ENCODE measurements around the gene ARHGAP27. TPM values are rescaled to one million over a fixed set of nuclear protein-coding genes. Genes with fewer than 3 reads are reported as not detected.
A peak's percentile ranks its signal among the peaks of the same experiment; 100 is the strongest.

Gene ARHGAP27
- total RNA-seq, 1 donor from 2014 or later = 15.1 TPM

DNA sequence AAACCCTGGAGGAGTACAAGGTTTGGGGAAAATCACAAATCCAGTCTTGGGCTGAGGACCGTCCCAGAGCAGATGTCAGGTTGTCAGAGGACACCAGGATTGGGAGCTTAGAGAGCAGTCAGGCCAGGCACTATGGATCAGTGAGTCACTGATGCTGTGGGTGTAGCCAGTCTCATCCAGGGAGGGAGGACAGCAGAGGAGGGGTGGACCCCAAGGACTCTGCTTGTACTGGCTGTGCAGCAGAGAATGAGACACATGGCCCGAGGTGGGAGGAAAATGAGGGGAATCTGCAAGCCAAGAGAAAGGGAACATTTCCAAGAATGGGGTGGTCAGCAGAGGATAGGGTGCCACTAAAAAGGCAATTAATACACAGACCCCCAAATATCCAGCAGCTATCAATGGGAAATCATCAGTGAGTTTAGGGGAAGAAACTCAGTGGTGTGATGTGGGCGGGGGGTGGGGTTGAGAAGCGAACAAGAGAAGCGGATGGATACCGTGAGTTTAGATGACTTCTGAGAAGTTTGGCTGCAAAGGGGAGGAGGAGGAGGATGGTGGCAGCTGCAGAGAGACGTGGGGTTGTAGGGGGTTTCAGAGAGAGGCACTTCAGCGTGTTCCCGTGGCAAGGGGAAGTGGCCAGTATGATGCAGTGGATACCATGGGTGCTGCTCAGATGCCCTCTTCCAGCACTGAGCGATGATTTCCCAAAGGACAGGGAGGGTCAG is 43.9 kb downstream of the ARHGAP27 start:
- H3K27me3 ChIP-seq (ENCODE audit: low read depth) = peaks cover 7% of the 10 kb centered on the region
- no peak overlapping the region for H3K27ac ChIP-seq (replicated peaks)
- intact Hi-C loops (cut with micrococcal nuclease) = loop anchor here (5.0 kb wide), 1 partner anchor 171 kb away; no protein-coding TSS in a partner anchor
- peaks cover 31% of the 10 kb centered on the region for H3K4me1 ChIP-seq
- DNase-seq = no peak
- peaks cover under 1% of the 10 kb centered on the region for H3K36me3 ChIP-seq
- no peak overlapping the region for H3K4me3 ChIP-seq
- no peaks in the 10 kb centered on the region for H3K9me3 ChIP-seq (replicated peaks)
- TF ChIP-seq, protein P1, sequence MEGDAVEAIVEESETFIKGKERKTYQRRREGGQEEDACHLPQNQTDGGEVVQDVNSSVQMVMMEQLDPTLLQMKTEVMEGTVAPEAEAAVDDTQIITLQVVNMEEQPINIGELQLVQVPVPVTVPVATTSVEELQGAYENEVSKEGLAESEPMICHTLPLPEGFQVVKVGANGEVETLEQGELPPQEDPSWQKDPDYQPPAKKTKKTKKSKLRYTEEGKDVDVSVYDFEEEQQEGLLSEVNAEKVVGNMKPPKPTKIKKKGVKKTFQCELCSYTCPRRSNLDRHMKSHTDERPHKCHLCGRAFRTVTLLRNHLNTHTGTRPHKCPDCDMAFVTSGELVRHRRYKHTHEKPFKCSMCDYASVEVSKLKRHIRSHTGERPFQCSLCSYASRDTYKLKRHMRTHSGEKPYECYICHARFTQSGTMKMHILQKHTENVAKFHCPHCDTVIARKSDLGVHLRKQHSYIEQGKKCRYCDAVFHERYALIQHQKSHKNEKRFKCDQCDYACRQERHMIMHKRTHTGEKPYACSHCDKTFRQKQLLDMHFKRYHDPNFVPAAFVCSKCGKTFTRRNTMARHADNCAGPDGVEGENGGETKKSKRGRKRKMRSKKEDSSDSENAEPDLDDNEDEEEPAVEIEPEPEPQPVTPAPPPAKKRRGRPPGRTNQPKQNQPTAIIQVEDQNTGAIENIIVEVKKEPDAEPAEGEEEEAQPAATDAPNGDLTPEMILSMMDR (IDR thresholded peaks at IDR 0.05; ENCODE audit: borderline replicate concordance) = no peak

- Histone ChIP-seq H3K4me3 (no peak overlapping the region), H3K36me3 (no peaks in the 10 kb centered on the region), H3K9me3 (replicated peaks) (no peaks in the 10 kb centered on the region), H3K27ac (replicated peaks) (no peak overlapping the region), H3K4me1 (peaks cover 31% of the 10 kb centered on the region), H3K27me3 (ENCODE audit: low read depth) (peaks cover 7% of the 10 kb centered on the region)
- intact Hi-C loops (cut with micrococcal nuclease) = loop anchor here (5.0 kb wide), 1 partner anchor 170 kb away; no protein-coding TSS in a partner anchor
- TF ChIP-seq, protein P1 (IDR thresholded peaks at IDR 0.05; ENCODE audit: borderline replicate concordance) = no peak
- DNase-seq = no peak
Observed at GRCh38 chr17:45387739-45388138, 44.9 kb downstream of the ARHGAP27 start.

DNA sequence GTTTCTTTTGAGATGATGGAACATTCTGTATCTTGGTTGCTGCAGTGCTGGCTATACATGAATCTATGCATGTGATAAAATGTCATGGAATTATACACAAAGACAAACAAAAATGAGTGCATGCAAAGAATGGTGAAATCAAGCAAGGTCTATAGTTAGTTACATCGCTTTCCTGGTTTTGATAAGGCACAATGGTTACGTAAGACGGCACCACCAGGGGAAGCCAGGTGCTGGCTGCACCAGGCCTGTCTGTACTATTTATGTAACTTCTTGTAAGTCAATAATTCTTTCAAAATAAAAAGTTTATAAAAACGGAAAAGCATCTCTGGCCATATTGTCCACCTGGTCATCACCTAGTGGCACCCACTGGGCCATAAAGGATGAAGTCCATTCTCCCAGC is 46.5 kb downstream of the ARHGAP27 start:
- intact Hi-C loops (cut with micrococcal nuclease) = loop anchor here (5.0 kb wide), 1 partner anchor 169 kb away; no protein-coding TSS in a partner anchor
- H3K27me3 ChIP-seq (ENCODE audit: low read depth) = peaks cover 7% of the 10 kb centered on the region
- H3K4me1 ChIP-seq = peaks cover 31% of the 10 kb centered on the region
- peak overlapping the region; percentile 36 for H3K27ac ChIP-seq (replicated peaks)
- TF ChIP-seq, protein P1 (IDR thresholded peaks at IDR 0.05; ENCODE audit: borderline replicate concordance) = no peak
- H3K4me3 ChIP-seq = no peak overlapping the region
- no peak for DNase-seq
- H3K9me3 ChIP-seq (replicated peaks) = no peaks in the 10 kb centered on the region
- no peaks in the 10 kb centered on the region for H3K36me3 ChIP-seq

DNA sequence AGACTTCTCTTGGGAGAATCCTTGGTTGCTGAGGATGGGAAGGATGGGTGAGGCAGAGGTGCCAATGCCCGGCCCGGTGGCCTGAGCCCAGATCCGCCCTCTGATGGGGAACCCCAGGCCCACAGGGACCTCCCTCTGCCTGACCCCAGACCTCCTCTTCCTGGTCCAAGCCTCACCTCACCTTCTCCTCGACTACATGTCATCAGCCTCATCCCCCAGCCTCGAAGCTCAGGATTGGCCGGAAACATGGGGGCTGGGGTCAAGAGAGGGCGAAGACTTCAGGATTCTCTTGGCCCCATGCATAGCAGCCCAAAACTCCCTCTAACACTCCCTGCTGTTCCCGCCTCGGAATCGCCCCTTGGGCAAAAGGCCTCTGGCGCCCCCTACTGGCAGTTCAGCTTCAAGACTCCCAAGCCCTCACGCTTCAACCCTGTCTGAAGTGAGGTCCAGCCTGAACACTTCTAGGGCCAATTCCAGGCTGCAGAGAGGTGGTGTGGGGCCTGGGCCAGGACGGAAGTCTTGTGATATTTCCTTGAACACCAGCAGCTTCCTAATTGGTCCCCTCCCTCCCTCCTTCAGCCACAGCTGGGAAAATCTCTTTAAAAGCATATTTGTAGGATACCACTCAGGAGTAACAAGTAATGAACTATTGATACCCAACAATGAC is 47.2 kb downstream of the ARHGAP27 start:
- Histone ChIP-seq H3K4me1 (peaks cover 38% of the 10 kb centered on the region), H3K9me3 (replicated peaks) (no peaks in the 10 kb centered on the region), H3K36me3 (no peaks in the 10 kb centered on the region), H3K27me3 (ENCODE audit: low read depth) (peaks cover 7% of the 10 kb centered on the region), H3K27ac (replicated peaks) (peak overlapping the region; percentile 58), H3K4me3 (no peak overlapping the region)
- peak; percentile 88 for DNase-seq
- intact Hi-C loops (cut with micrococcal nuclease) = loop anchor here (2.0 to 5.0 kb wide), 2 partner anchors 109 to 168 kb away; no protein-coding TSS in a partner anchor
- TF ChIP-seq, protein P1 (IDR thresholded peaks at IDR 0.05; ENCODE audit: borderline replicate concordance) = peak; percentile 99

DNA sequence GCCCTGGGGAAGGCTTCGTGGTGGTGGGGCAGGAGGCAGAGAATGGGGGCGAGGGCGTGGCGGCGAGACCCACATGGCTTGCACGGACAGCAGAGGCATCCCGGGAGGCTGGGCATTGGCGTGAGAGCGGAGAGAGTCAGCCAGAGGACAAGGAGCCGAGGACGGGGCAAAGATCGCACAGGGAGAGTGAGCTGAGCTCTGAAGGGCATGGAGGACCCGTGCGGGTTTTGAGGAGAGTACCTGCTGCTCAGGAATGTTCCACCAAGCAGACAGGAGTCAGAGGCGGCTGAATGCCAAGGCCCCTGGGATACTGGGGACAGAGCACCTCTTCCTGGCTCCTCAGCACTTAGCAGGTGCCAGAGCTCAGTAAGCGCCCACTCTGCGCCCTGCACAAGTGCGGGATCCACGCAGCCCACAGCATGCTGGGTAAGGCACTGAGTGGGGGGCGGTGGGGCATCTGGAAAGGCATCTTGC is 47.8 kb downstream of the ARHGAP27 start:
- Histone ChIP-seq H3K4me1 (peaks cover 44% of the 10 kb centered on the region), H3K4me3 (no peak overlapping the region), H3K9me3 (replicated peaks) (no peaks in the 10 kb centered on the region), H3K36me3 (no peaks in the 10 kb centered on the region), H3K27me3 (ENCODE audit: low read depth) (peaks cover 7% of the 10 kb centered on the region), H3K27ac (replicated peaks) (peak overlapping the region; percentile 58)
- TF ChIP-seq, protein P1 (IDR thresholded peaks at IDR 0.05; ENCODE audit: borderline replicate concordance) = no peak
- no peak for DNase-seq
- intact Hi-C loops (cut with micrococcal nuclease) = loop anchor here (2.0 to 5.0 kb wide), 2 partner anchors 108 to 168 kb away; no protein-coding TSS in a partner anchor

Data from left ventricle myocardium inferior (tissue), 1 donor.